A673 (cell line): ENCODE data around the gene SLC22A13. TPM values are rescaled to one million over a fixed set of nuclear protein-coding genes. Genes with fewer than 3 reads are reported as not detected.

ENCODE experiments used
- BruUV-seq: library from RNA; stranded (reverse); fragments of 400-500 nt; replicated peaks from 2 replicates; lab custom pipeline; 2021; lab: Mats Ljungman, UMichigan
- CTCF ChIA-PET: fragments of 300-600 bp; sonication (Branson Sonifier 250); formaldehyde crosslinking; loops from one replicate; lab custom pipeline; 2022; ENCODE audit warnings: antibody characterized with exemption; lab: Charles Lee
- POLR2A ChIA-PET: fragments of 300-600 bp; sonication (Branson Sonifier 250); formaldehyde crosslinking; loops from one replicate; lab custom pipeline; 2022; ENCODE audit warnings: antibody characterized with exemption; ENCODE audit not compliant: low non-redundant PET; lab: Charles Lee
- DNase-seq: peaks from one replicate; pipeline ENCODE4 v3.0.0-alpha.2; 2015; ENCODE audit warnings: low spot score
- H3K27ac ChIP-seq: fragments of 200-600 bp; sonication (generic); 2 replicates; pipeline ENCODE4 v1.5.1; 2016; ENCODE audit warnings: mixed run types, low read depth, mild to moderate bottlenecking, mixed read lengths, antibody characterized with exemption, low read length; ENCODE audit not compliant: poor library complexity, severe bottlenecking
- H3K27me3 ChIP-seq: fragments of 200-600 bp; sonication (generic); replicated peaks from 2 replicates; pipeline ENCODE4 v1.6.1; 2017; ENCODE audit warnings: mixed run types, low read depth, mild to moderate bottlenecking, mixed read lengths, antibody characterized with exemption, low read length; ENCODE audit not compliant: insufficient read depth, poor library complexity
- H3K36me3 ChIP-seq: fragments of 200-600 bp; sonication (generic); 2 replicates; pipeline ENCODE4 v1.6.1; 2016; ENCODE audit warnings: mixed run types, mild to moderate bottlenecking, mixed read lengths, antibody characterized with exemption, low read length; ENCODE audit not compliant: insufficient read depth, poor library complexity, severe bottlenecking
- H3K4me1 ChIP-seq: fragments of 200-600 bp; sonication (generic); 2 replicates; pipeline ENCODE4 v1.6.1; 2017; ENCODE audit warnings: mixed run types, mild to moderate bottlenecking, mixed read lengths, antibody characterized with exemption, low read length; ENCODE audit not compliant: insufficient read depth, poor library complexity, severe bottlenecking
- H3K4me3 ChIP-seq: fragments of 200-600 bp; sonication (generic); 2 replicates; pipeline ENCODE4 v1.5.1; 2016; ENCODE audit warnings: low read depth, mixed run types, mild to moderate bottlenecking, mixed read lengths, low read length; ENCODE audit not compliant: poor library complexity, severe bottlenecking
- H3K9me3 ChIP-seq: fragments of 200-600 bp; sonication (generic); 2 replicates; pipeline ENCODE4 v1.6.1; 2016; ENCODE audit warnings: mixed run types, low read depth, mild to moderate bottlenecking, mixed read lengths, antibody characterized with exemption, low read length; ENCODE audit not compliant: poor library complexity, severe bottlenecking
- EZH2 ChIP-seq: fragments of 200-600 bp; sonication (generic); IDR thresholded peaks from 2 replicates; pipeline ENCODE4 v1.6.1; 2017; ENCODE audit warnings: borderline replicate concordance, low read depth, mild to moderate bottlenecking, mixed read lengths, antibody characterized with exemption, low read length; ENCODE audit not compliant: poor library complexity, severe bottlenecking
- intact Hi-C: fragments of 100-400 bp; cut with micrococcal nuclease; formaldehyde crosslinking; loops from one replicate; pipeline ENCODE4 v1.10.0; 2022; ENCODE audit not compliant: unreplicated experiment
- total RNA-seq: library from RNA; stranded (reverse); gene quantifications from 2 replicates; pipeline ENCODE4 v1.2.3, GENCODE V29; 2021
- TF ChIP-seq, protein P1 (sequence below): fragments of 300-800, 200-600 bp; sonication (generic); conservative IDR thresholded peaks from 2 replicates; pipeline ENCODE4 v1.5.1; 2017; ENCODE audit warnings: low read depth, mild to moderate bottlenecking, antibody characterized with exemption, low read length, moderate library complexity, mixed read lengths

The SLC22A13 gene
- total RNA-seq, 1 experiment from 2014 or later: 1.1 TPM

- no TSS peak for BruUV-seq
- intact Hi-C loops: no loop called here
- peak; percentile 74 for DNase-seq
- Histone ChIP-seq H3K27me3 (no peaks in the 10 kb centered on the region), H3K4me1 (peaks cover 26% of the 10 kb centered on the region), H3K27ac (peak overlapping the region; percentile 54), H3K4me3 (no peak overlapping the region), H3K36me3 (peaks cover 4% of the 10 kb centered on the region), H3K9me3 (no peaks in the 10 kb centered on the region)
- ChIA-PET CTCF (no interaction called here), POLR2A (no interaction called here)
- TF ChIP-seq, protein P1, sequence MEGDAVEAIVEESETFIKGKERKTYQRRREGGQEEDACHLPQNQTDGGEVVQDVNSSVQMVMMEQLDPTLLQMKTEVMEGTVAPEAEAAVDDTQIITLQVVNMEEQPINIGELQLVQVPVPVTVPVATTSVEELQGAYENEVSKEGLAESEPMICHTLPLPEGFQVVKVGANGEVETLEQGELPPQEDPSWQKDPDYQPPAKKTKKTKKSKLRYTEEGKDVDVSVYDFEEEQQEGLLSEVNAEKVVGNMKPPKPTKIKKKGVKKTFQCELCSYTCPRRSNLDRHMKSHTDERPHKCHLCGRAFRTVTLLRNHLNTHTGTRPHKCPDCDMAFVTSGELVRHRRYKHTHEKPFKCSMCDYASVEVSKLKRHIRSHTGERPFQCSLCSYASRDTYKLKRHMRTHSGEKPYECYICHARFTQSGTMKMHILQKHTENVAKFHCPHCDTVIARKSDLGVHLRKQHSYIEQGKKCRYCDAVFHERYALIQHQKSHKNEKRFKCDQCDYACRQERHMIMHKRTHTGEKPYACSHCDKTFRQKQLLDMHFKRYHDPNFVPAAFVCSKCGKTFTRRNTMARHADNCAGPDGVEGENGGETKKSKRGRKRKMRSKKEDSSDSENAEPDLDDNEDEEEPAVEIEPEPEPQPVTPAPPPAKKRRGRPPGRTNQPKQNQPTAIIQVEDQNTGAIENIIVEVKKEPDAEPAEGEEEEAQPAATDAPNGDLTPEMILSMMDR: no peak
- TF ChIP-seq EZH2: no peak
These were observed 37.6 kb upstream of the SLC22A13 start for GRCh38 chr3:38227989-38228388.

GRCh38 chr3:38229036-38229435 is 36.6 kb upstream of the SLC22A13 start:
- H3K36me3 ChIP-seq: peaks cover 4% of the 10 kb centered on the region
- no peak for TF ChIP-seq EZH2
- TF ChIP-seq, protein P1: no peak
- no TSS peak for BruUV-seq
- H3K9me3 ChIP-seq: no peaks in the 10 kb centered on the region
- intact Hi-C loops: no loop called here
- ChIA-PET POLR2A (no interaction called here), CTCF (no interaction called here)
- DNase-seq: no peak
- no peak overlapping the region for H3K4me3 ChIP-seq
- H3K27me3 ChIP-seq: no peaks in the 10 kb centered on the region
- peaks cover 26% of the 10 kb centered on the region for H3K4me1 ChIP-seq
- no peak overlapping the region for H3K27ac ChIP-seq

- BruUV-seq: no TSS peak
- ChIA-PET CTCF (no interaction called here), POLR2A (interaction anchor here (0.7 kb wide), 1 partner anchor 27 kb away, joined by 3 read pairs; no protein-coding TSS in a partner anchor)
- Histone ChIP-seq H3K4me1 (peaks cover 13% of the 10 kb centered on the region), H3K27me3 (no peaks in the 10 kb centered on the region), H3K27ac (no peak overlapping the region), H3K9me3 (no peaks in the 10 kb centered on the region), H3K36me3 (no peaks in the 10 kb centered on the region), H3K4me3 (no peak overlapping the region)
- TF ChIP-seq, protein P1: no peak
- no peak for TF ChIP-seq EZH2
- no peak for DNase-seq
- intact Hi-C loops: no loop called here
These were observed 32.9 kb upstream of the SLC22A13 start for GRCh38 chr3:38232701-38233100.
